ENCODE measurements around the gene ISG15. TPM values are rescaled to one million over a fixed set of nuclear protein-coding genes. Genes with fewer than 3 reads are reported as not detected.

ISG15 gene
- total RNA-seq, 1 experiment from 2014 or later: 140 TPM

DNA sequence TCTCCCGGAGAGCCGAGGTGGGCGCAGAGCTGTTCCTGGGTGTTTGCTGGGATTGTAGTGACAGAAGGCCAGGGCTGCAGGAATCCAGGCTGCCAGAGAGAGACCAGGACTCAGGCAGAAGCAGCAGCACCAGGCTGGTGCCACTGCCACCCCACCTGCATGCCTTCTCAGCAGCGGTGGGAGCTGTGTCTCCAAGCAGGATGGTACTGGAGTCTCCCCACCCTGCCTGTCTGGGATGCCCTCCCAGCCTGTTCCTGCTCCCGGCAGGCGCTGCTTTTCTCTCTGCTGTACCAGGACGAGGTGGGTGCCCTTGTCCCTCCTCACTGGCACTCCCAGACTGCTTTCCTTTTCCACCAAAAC lies 8.9 kb upstream of the ISG15 start (continued):
- TF ChIP-seq SP1 (IDR thresholded peaks at IDR 0.05; ENCODE audit: low read depth) (no peak), SRF (IDR thresholded peaks at IDR 0.05; ENCODE audit: low read depth) (no peak), TCF7L2 (IDR thresholded peaks at IDR 0.05; ENCODE audit: borderline replicate concordance, extremely low read depth, insufficient read depth, insufficient read length) (no peak), RAD21 (IDR thresholded peaks at IDR 0.05; ENCODE audit: low read depth) (no peak)

DNA sequence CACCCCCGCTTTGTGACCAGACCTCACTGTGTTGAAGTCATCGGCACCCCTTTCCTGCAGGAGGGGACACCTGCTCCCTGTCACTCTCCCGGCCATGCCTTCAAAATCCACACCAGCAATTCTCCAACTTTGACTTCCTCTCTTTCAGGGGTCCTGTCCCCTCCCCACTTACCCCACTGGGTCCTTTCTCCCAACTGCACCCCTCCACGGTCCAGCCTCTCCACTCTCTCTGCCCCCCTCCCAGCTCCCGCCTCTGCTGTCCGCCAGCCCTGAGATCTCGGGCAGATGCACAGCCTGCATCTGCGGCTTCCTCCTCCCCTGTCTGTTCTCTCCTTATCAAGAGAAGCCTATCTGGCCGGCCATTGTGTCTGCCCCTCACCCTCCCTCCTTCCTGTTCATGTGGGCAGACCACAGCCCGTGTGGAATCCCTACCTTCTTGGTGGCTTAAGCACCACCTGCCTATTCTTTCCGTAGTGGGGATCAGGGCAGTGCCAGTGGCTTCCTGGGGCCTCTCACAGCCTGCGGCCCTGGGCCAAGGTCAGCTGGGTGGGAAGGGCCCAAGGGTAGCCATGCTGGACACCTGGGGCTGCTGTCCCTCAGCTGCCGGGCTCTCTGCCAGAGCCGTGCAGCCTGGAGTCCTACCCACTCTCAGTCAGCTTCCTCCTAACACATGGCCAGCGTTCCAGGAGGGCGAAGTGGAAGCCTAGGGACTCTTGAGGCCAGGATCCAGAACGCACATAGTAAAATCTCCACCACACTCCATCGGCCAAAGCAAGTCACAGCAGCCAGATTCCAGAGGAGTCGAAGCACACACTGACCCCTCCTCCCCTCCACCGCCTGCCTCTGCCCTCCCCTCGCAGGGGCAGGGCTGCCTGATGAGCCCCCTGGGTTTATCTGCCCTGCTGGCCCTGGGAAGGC lies 8.3 kb upstream of the ISG15 start:
- Histone ChIP-seq H3K9ac (ENCODE audit: low read length) (peak overlapping the region; percentile 82), H4K20me1 (ENCODE audit: insufficient read depth) (no peaks in the 10 kb centered on the region), H3K27ac (ENCODE audit: low read depth, low read length) (peak overlapping the region; percentile 60), H3K4me3 (replicated peaks in 1 of 2; ENCODE audit: low read depth in 1 of 2, low read length in 2 of 2) (peak overlapping the region in 1 of 2 experiments; percentile 56; a peak in 1 of 4 replicates), H2AFZ (ENCODE audit: low read depth, low read length, poor library complexity, severe bottlenecking) (no peak overlapping the region), H3K79me2 (ENCODE audit: insufficient read depth, low read length) (peaks cover 4% of the 10 kb centered on the region; the same call in 1 of the 2 replicates), H3K36me3 (ENCODE audit: control insufficient read depth in 1 of 2, insufficient read depth in 2 of 2, low read length in 2 of 2) (no peaks in the 10 kb centered on the region), H3K4me2 (ENCODE audit: low read length) (peak overlapping the region; percentile 93), H3K9me2 (ENCODE audit: insufficient read depth) (no peaks in the 10 kb centered on the region), H3K4me1 (ENCODE audit: control insufficient read depth in 1 of 2, insufficient read depth in 2 of 2, low read length in 2 of 2) (peaks cover 35 to 70% of the 10 kb centered on the region in 2 experiments), H3K9me3 (ENCODE audit: control insufficient read depth in 1 of 2, insufficient read depth in 1 of 2, low read depth in 1 of 2, low read length in 2 of 2) (no peaks in the 10 kb centered on the region), H3K27me3 (ENCODE audit: insufficient read depth, low read length) (no peaks in the 10 kb centered on the region)
- intact Hi-C loops (cut with micrococcal nuclease): loop anchor here (5.0 kb wide), 1 partner anchor 62 kb away; no protein-coding TSS in a partner anchor
- ATAC-seq (no peak), DNase-seq (ENCODE audit: low read depth, low spot score) (no peak)
- POLR2A ChIA-PET: no interaction called here
- CTCF ChIA-PET: interaction anchor here (4.0 kb wide), 1 partner anchor 9 kb away, joined by 26 read pairs; the partner anchor contains the start of gene ISG15
- TF ChIP-seq, protein P1, sequence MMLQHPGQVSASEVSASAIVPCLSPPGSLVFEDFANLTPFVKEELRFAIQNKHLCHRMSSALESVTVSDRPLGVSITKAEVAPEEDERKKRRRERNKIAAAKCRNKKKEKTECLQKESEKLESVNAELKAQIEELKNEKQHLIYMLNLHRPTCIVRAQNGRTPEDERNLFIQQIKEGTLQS (IDR thresholded peaks at IDR 0.05): no peak
- TF ChIP-seq POLR2AphosphoS5 (IDR thresholded peaks at IDR 0.05; ENCODE audit: low read depth, low read length): 0 out of 2 replicates have a peak, but pooled peaks have one; percentile 7
- TF ChIP-seq EZH2phosphoT487 (IDR thresholded peaks at IDR 0.05; ENCODE audit: borderline replicate concordance): no peak
- TF ChIP-seq CEBPB (IDR thresholded peaks at IDR 0.05; ENCODE audit: low read depth): no peak
- no peak for TF ChIP-seq FOSL1 (IDR thresholded peaks at IDR 0.05; ENCODE audit: low read depth)
- RAD21 ChIA-PET (ENCODE audit: low non-redundant PET in 1 of 2, low total read pairs in 2 of 2, uncharacterized antibody in 2 of 2, unreplicated experiment in 2 of 2): no interaction called here
- no TSS peak for BruUV-seq (replicated peaks)
